ENCODE data around the gene RUSF1.
A peak's percentile ranks its signal among the peaks of the same experiment; 100 is the strongest.

The RUSF1 gene

GRCh38 chr16:31467151-31467773 lies 40.9 kb downstream of the RUSF1 start:
- Histone ChIP-seq H4K8ac (ENCODE audit: low read depth, low read length) (no peak overlapping the region), H3K9ac (ENCODE audit: low read depth, low read length, poor library complexity) (no peak overlapping the region), H3K23ac (ENCODE audit: low read depth, low read length, poor library complexity) (no peak overlapping the region), H3K4me3 (ENCODE audit: low read length in 2 of 2) (no peak overlapping the region), H4K91ac (ENCODE audit: low read depth, low read length, poor library complexity) (no peak overlapping the region), H3K27me3 (ENCODE audit: control insufficient read depth in 3 of 3, insufficient read depth in 3 of 3, low read depth in 1 of 3, low read length in 3 of 3) (peaks cover 0 to 13% (median 6%) of the 10 kb centered on the region in 3 experiments), H3K27ac (replicated peaks; ENCODE audit: low read length) (no peak overlapping the region), H2BK12ac (ENCODE audit: low read length) (no peak overlapping the region), H3K4ac (ENCODE audit: low read length) (no peak overlapping the region), H3K79me1 (ENCODE audit: low read depth, low read length) (peaks cover 3% of the 10 kb centered on the region), H2BK5ac (ENCODE audit: low read length) (no peak overlapping the region), H3K14ac (ENCODE audit: low read length) (no peak overlapping the region), H3K36me3 (replicated peaks in 1 of 2; ENCODE audit: control insufficient read depth in 2 of 2, insufficient read depth in 2 of 2, low read length in 2 of 2) (peaks cover 2 to 47% of the 10 kb centered on the region in 2 donors), H2AK5ac (ENCODE audit: low read depth, low read length) (no peak overlapping the region), H2BK15ac (ENCODE audit: low read length) (no peak overlapping the region), H2AFZ (ENCODE audit: low read length) (no peak overlapping the region), H3K18ac (ENCODE audit: low read length) (no peak overlapping the region), H3K4me1 (ENCODE audit: control insufficient read depth in 2 of 2, insufficient read depth in 1 of 2, low read depth in 1 of 2, low read length in 2 of 2) (peaks cover 0 to 5% of the 10 kb centered on the region in 2 donors), H3K9me3 (replicated peaks in 1 of 2; ENCODE audit: control insufficient read depth in 2 of 2, insufficient read depth in 1 of 2, low read depth in 1 of 2, low read length in 2 of 2) (no peaks in the 10 kb centered on the region), H2BK120ac (ENCODE audit: low read depth, low read length) (no peak overlapping the region), H3K4me2 (ENCODE audit: insufficient read depth, low read length, poor library complexity, severe bottlenecking) (no peak overlapping the region)
- no peak for DNase-seq (ENCODE audit: low spot score)
- WGBS, 2 donors (ENCODE audit: extremely low coverage in 2 of 2, insufficient read length in 2 of 2, insufficient replicate concordance in 1 of 2) = no CpG with 5 or more reads among the region's 5 CpGs

GRCh38 chr16:31466381-31466841 lies 41.8 kb downstream of the RUSF1 start:
- no peak overlapping the region for H4K91ac ChIP-seq (ENCODE audit: low read depth, low read length, poor library complexity)
- no peak overlapping the region for H3K4me3 ChIP-seq (ENCODE audit: low read length in 2 of 2)
- H3K4me1 ChIP-seq (ENCODE audit: control insufficient read depth in 2 of 2, insufficient read depth in 1 of 2, low read depth in 1 of 2, low read length in 2 of 2) = peaks cover 0 to 2% of the 10 kb centered on the region in 2 donors
- H3K27ac ChIP-seq (replicated peaks; ENCODE audit: low read length) = no peak overlapping the region
- H2BK15ac ChIP-seq (ENCODE audit: low read length) = no peak overlapping the region
- WGBS, 2 donors (ENCODE audit: extremely low coverage in 2 of 2, insufficient read length in 2 of 2, insufficient replicate concordance in 1 of 2) = no CpG with 5 or more reads among the region's 18 CpGs
- H2AFZ ChIP-seq (ENCODE audit: low read length) = no peak overlapping the region
- no peaks in the 10 kb centered on the region for H3K9me3 ChIP-seq (replicated peaks in 1 of 2; ENCODE audit: control insufficient read depth in 2 of 2, insufficient read depth in 1 of 2, low read depth in 1 of 2, low read length in 2 of 2)
- peaks cover 8 to 53% of the 10 kb centered on the region in 2 donors for H3K36me3 ChIP-seq (replicated peaks in 1 of 2; ENCODE audit: control insufficient read depth in 2 of 2, insufficient read depth in 2 of 2, low read length in 2 of 2)
- H3K4ac ChIP-seq (ENCODE audit: low read length) = no peak overlapping the region
- peaks cover 4% of the 10 kb centered on the region for H3K79me1 ChIP-seq (ENCODE audit: low read depth, low read length)
- H3K18ac ChIP-seq (ENCODE audit: low read length) = no peak overlapping the region
- no peak for DNase-seq (ENCODE audit: low spot score)
- H4K8ac ChIP-seq (ENCODE audit: low read depth, low read length) = no peak overlapping the region
- no peak overlapping the region for H3K23ac ChIP-seq (ENCODE audit: low read depth, low read length, poor library complexity)
- no peak overlapping the region for H2BK12ac ChIP-seq (ENCODE audit: low read length)
- H2BK120ac ChIP-seq (ENCODE audit: low read depth, low read length) = no peak overlapping the region
- H3K4me2 ChIP-seq (ENCODE audit: insufficient read depth, low read length, poor library complexity, severe bottlenecking) = no peak overlapping the region
- H2BK5ac ChIP-seq (ENCODE audit: low read length) = no peak overlapping the region
- peaks cover 0 to 5% (median 2%) of the 10 kb centered on the region in 3 experiments for H3K27me3 ChIP-seq (ENCODE audit: control insufficient read depth in 3 of 3, insufficient read depth in 3 of 3, low read depth in 1 of 3, low read length in 3 of 3)
- no peak overlapping the region for H3K14ac ChIP-seq (ENCODE audit: low read length)
- no peak overlapping the region for H3K9ac ChIP-seq (ENCODE audit: low read depth, low read length, poor library complexity)
- H2AK5ac ChIP-seq (ENCODE audit: low read depth, low read length) = peak overlapping the region; percentile 28

- Histone ChIP-seq H3K4me1 (ENCODE audit: control insufficient read depth in 2 of 2, insufficient read depth in 1 of 2, low read depth in 1 of 2, low read length in 2 of 2) (no peaks in the 10 kb centered on the region), H2BK5ac (ENCODE audit: low read length) (no peak overlapping the region), H3K4ac (ENCODE audit: low read length) (no peak overlapping the region), H3K36me3 (replicated peaks in 1 of 2; ENCODE audit: control insufficient read depth in 2 of 2, insufficient read depth in 2 of 2, low read length in 2 of 2) (peaks cover 8 to 53% of the 10 kb centered on the region in 2 donors), H3K79me1 (ENCODE audit: low read depth, low read length) (peaks cover 4% of the 10 kb centered on the region), H3K27ac (replicated peaks; ENCODE audit: low read length) (no peak overlapping the region), H3K18ac (ENCODE audit: low read length) (no peak overlapping the region), H4K91ac (ENCODE audit: low read depth, low read length, poor library complexity) (no peak overlapping the region), H3K4me3 (ENCODE audit: low read length in 2 of 2) (no peak overlapping the region), H3K9me3 (replicated peaks in 1 of 2; ENCODE audit: control insufficient read depth in 2 of 2, insufficient read depth in 1 of 2, low read depth in 1 of 2, low read length in 2 of 2) (no peaks in the 10 kb centered on the region), H3K14ac (ENCODE audit: low read length) (no peak overlapping the region), H2AFZ (ENCODE audit: low read length) (no peak overlapping the region), H3K9ac (ENCODE audit: low read depth, low read length, poor library complexity) (no peak overlapping the region), H2BK120ac (ENCODE audit: low read depth, low read length) (no peak overlapping the region), H4K8ac (ENCODE audit: low read depth, low read length) (no peak overlapping the region), H2AK5ac (ENCODE audit: low read depth, low read length) (no peak overlapping the region), H2BK15ac (ENCODE audit: low read length) (no peak overlapping the region), H2BK12ac (ENCODE audit: low read length) (no peak overlapping the region), H3K23ac (ENCODE audit: low read depth, low read length, poor library complexity) (no peak overlapping the region), H3K27me3 (ENCODE audit: control insufficient read depth in 3 of 3, insufficient read depth in 3 of 3, low read depth in 1 of 3, low read length in 3 of 3) (no peaks in the 10 kb centered on the region), H3K4me2 (ENCODE audit: insufficient read depth, low read length, poor library complexity, severe bottlenecking) (no peak overlapping the region)
- WGBS, 2 donors (ENCODE audit: extremely low coverage in 2 of 2, insufficient read length in 2 of 2, insufficient replicate concordance in 1 of 2) = no CpG with 5 or more reads among the region's 20 CpGs
- DNase-seq (ENCODE audit: low spot score) = no peak
These were observed 42.3 kb downstream of the RUSF1 start for GRCh38 chr16:31465788-31466370.

GRCh38 chr16:31464781-31465260 lies 43.4 kb downstream of the RUSF1 start:
- Histone ChIP-seq H3K36me3 (replicated peaks in 1 of 2; ENCODE audit: control insufficient read depth in 2 of 2, insufficient read depth in 2 of 2, low read length in 2 of 2) (peaks cover 8 to 53% of the 10 kb centered on the region in 2 donors), H3K9me3 (replicated peaks in 1 of 2; ENCODE audit: control insufficient read depth in 2 of 2, insufficient read depth in 1 of 2, low read depth in 1 of 2, low read length in 2 of 2) (no peaks in the 10 kb centered on the region), H2BK15ac (ENCODE audit: low read length) (no peak overlapping the region), H3K79me1 (ENCODE audit: low read depth, low read length) (peaks cover 4% of the 10 kb centered on the region), H3K4me2 (ENCODE audit: insufficient read depth, low read length, poor library complexity, severe bottlenecking) (no peak overlapping the region), H4K8ac (ENCODE audit: low read depth, low read length) (no peak overlapping the region), H3K18ac (ENCODE audit: low read length) (no peak overlapping the region), H3K27ac (replicated peaks; ENCODE audit: low read length) (no peak overlapping the region), H3K4me1 (ENCODE audit: control insufficient read depth in 2 of 2, insufficient read depth in 1 of 2, low read depth in 1 of 2, low read length in 2 of 2) (peaks cover 0 to 3% of the 10 kb centered on the region in 2 donors), H3K14ac (ENCODE audit: low read length) (no peak overlapping the region), H3K4me3 (ENCODE audit: low read length in 2 of 2) (no peak overlapping the region), H2BK12ac (ENCODE audit: low read length) (no peak overlapping the region), H2BK120ac (ENCODE audit: low read depth, low read length) (no peak overlapping the region), H2BK5ac (ENCODE audit: low read length) (peak overlapping the region; percentile 8), H3K23ac (ENCODE audit: low read depth, low read length, poor library complexity) (no peak overlapping the region), H4K91ac (ENCODE audit: low read depth, low read length, poor library complexity) (no peak overlapping the region), H2AFZ (ENCODE audit: low read length) (no peak overlapping the region), H3K9ac (ENCODE audit: low read depth, low read length, poor library complexity) (no peak overlapping the region), H3K4ac (ENCODE audit: low read length) (no peak overlapping the region), H2AK5ac (ENCODE audit: low read depth, low read length) (no peak overlapping the region), H3K27me3 (ENCODE audit: control insufficient read depth in 3 of 3, insufficient read depth in 3 of 3, low read depth in 1 of 3, low read length in 3 of 3) (no peaks in the 10 kb centered on the region)
- DNase-seq (ENCODE audit: low spot score) = no peak
- WGBS, 2 donors (ENCODE audit: extremely low coverage in 2 of 2, insufficient read length in 2 of 2, insufficient replicate concordance in 1 of 2) = no CpG with 5 or more reads among the region's 17 CpGs

Data from neuronal stem cell (in vitro differentiated cells).